ENCODE measurements around the gene LIMS4.
"Not testable (repeated sequence)": the region's sequence is repeated elsewhere in the genome, so short reads cannot be mapped to it uniquely, and the experiment has no call there.

DNA sequence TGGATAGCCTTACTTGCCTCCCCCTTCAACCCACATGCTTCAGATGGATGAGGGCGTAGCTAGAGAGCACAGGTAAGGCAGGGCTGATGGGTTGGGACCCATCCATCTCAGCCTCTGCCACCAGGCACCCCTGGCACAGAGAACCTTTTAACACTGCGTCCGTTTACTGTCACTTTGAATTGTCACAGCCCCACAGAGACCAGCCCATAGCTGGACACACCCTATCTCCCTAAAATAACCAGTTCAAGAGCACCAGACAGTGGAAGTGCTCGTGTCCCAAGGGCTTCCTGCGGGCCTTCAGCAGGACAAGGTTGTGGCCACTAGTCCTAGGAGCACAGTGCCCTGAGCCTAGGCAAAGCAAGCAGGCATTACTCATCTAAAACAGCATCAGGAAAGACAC, 76.6 kb downstream of the LIMS4 start:
- TF ChIP-seq, protein P1, sequence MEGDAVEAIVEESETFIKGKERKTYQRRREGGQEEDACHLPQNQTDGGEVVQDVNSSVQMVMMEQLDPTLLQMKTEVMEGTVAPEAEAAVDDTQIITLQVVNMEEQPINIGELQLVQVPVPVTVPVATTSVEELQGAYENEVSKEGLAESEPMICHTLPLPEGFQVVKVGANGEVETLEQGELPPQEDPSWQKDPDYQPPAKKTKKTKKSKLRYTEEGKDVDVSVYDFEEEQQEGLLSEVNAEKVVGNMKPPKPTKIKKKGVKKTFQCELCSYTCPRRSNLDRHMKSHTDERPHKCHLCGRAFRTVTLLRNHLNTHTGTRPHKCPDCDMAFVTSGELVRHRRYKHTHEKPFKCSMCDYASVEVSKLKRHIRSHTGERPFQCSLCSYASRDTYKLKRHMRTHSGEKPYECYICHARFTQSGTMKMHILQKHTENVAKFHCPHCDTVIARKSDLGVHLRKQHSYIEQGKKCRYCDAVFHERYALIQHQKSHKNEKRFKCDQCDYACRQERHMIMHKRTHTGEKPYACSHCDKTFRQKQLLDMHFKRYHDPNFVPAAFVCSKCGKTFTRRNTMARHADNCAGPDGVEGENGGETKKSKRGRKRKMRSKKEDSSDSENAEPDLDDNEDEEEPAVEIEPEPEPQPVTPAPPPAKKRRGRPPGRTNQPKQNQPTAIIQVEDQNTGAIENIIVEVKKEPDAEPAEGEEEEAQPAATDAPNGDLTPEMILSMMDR (conservative IDR thresholded peaks at IDR 0.05; ENCODE audit: low read length): not testable (repeated sequence)
- TF ChIP-seq EZH2phosphoT487 (IDR thresholded peaks at IDR 0.05; ENCODE audit: borderline replicate concordance): not testable (repeated sequence)

All from Loucy (cell line).